HAP-1 (cell line): ENCODE results near the gene TMA7B.
"Not testable (repeated sequence)": the region's sequence is repeated elsewhere in the genome, so short reads cannot be mapped to it uniquely, and the experiment has no call there.

Source experiments
- DNase-seq, 2 experiments: peaks; one replicate each; pipeline ENCODE4 v3.0.0-alpha.2; 2016 to 2020; ENCODE audit warnings: low spot score in 2 of 2
- H3K27me3 ChIP-seq: fragments of 250-450 bp; sonication (Bioruptor Pico); 2 replicates; pipeline ENCODE4 v1.5.1; 2020; ENCODE audit warnings: low read depth, mild to moderate bottlenecking, moderate library complexity
- H3K36me3 ChIP-seq: fragments of 250-450 bp; sonication (Bioruptor Pico); replicated peaks from 2 replicates; pipeline ENCODE4 v1.5.1; 2020; ENCODE audit warnings: mild to moderate bottlenecking
- H3K4me1 ChIP-seq: fragments of 250-450 bp; sonication (Bioruptor Pico); 2 replicates; pipeline ENCODE4 v1.5.1; 2020; ENCODE audit warnings: mild to moderate bottlenecking
- H3K4me3 ChIP-seq: fragments of 250-450 bp; sonication (Bioruptor Pico); 2 replicates; pipeline ENCODE4 v1.5.1; 2020; ENCODE audit warnings: mild to moderate bottlenecking, moderate library complexity
- H3K9me3 ChIP-seq: fragments of 250-450 bp; sonication (Bioruptor Pico); 2 replicates; pipeline ENCODE4 v1.5.1; 2020; ENCODE audit warnings: mild to moderate bottlenecking, moderate library complexity
- in situ Hi-C: fragments of 300-500 bp; cut with MboI; formaldehyde crosslinking; loops from 3 replicates; pipeline ENCODE4 v1.14.3; 2020; ENCODE audit warnings: low sequenced_read_pairs, inconsistent platforms, mixed read lengths

The TMA7B gene

GRCh38 chr22:39991159-39991860, 31.1 kb downstream of the TMA7B start:
- Histone ChIP-seq H3K4me3 (no peak overlapping the region), H3K27me3 (no peaks in the 10 kb centered on the region), H3K9me3 (no peaks in the 10 kb centered on the region), H3K4me1 (no peaks in the 10 kb centered on the region), H3K36me3 (no peaks in the 10 kb centered on the region)
- DNase-seq: no peak
- in situ Hi-C loops: no loop called here

- Histone ChIP-seq H3K4me1 (no peaks in the 10 kb centered on the region), H3K27me3 (no peaks in the 10 kb centered on the region), H3K9me3 (no peaks in the 10 kb centered on the region), H3K36me3 (no peaks in the 10 kb centered on the region), H3K4me3 (no peak overlapping the region)
- in situ Hi-C loops: no loop called here
- DNase-seq: no peak
Measured at GRCh38 chr22:39992088-39992826, 32.1 kb downstream of the TMA7B start.

- H3K27me3 ChIP-seq, H3K4me3 ChIP-seq, H3K36me3 ChIP-seq, DNase-seq, in situ Hi-C loops, H3K9me3 ChIP-seq, H3K4me1 ChIP-seq: not testable (repeated sequence)
Measured at GRCh38 chr22:39992894-39993293, 32.7 kb downstream of the TMA7B start.

GRCh38 chr22:39994041-39994565, 33.9 kb downstream of the TMA7B start:
- DNase-seq: no peak
- H3K9me3 ChIP-seq: no peaks in the 10 kb centered on the region
- in situ Hi-C loops: no loop called here
- H3K4me3 ChIP-seq: no peak overlapping the region
- no peaks in the 10 kb centered on the region for H3K27me3 ChIP-seq
- H3K36me3 ChIP-seq: no peaks in the 10 kb centered on the region
- peaks cover 3% of the 10 kb centered on the region; the same call in 1 of the 2 replicates for H3K4me1 ChIP-seq

- H3K27me3 ChIP-seq: no peaks in the 10 kb centered on the region
- H3K4me3 ChIP-seq: no peak within 1 kb of the TSS
- H3K36me3 ChIP-seq: no peaks in the 10 kb centered on the region
- H3K9me3 ChIP-seq: no peaks in the 10 kb centered on the region
- peaks cover 3% of the 10 kb centered on the region; the same call in 1 of the 2 replicates for H3K4me1 ChIP-seq
- no peak for DNase-seq
- in situ Hi-C loops: no loop called here
Measured at GRCh38 chr22:39994566-39995392, 34.6 kb downstream of the TMA7B start, which contains the start of gene FAM83F. Gene FAM83F (plus strand): TSS chr22:39994954. CDS start chr22:39995043, 89 bp downstream.

- Histone ChIP-seq H3K27me3 (no peaks in the 10 kb centered on the region), H3K36me3 (no peaks in the 10 kb centered on the region), H3K4me1 (peaks cover 3% of the 10 kb centered on the region; the same call in 1 of the 2 replicates), H3K4me3 (no peak overlapping the region), H3K9me3 (no peaks in the 10 kb centered on the region)
- in situ Hi-C loops: no loop called here
- no peak for DNase-seq
Measured at GRCh38 chr22:39995393-39996252, 35.4 kb downstream of the TMA7B start.

- H3K27me3 ChIP-seq: no peaks in the 10 kb centered on the region
- H3K4me3 ChIP-seq: no peak overlapping the region
- H3K4me1 ChIP-seq: peaks cover 3% of the 10 kb centered on the region; the same call in 1 of the 2 replicates
- DNase-seq: no peak
- H3K36me3 ChIP-seq: no peaks in the 10 kb centered on the region
- in situ Hi-C loops: no loop called here
- H3K9me3 ChIP-seq: no peaks in the 10 kb centered on the region
Measured at GRCh38 chr22:39996732-39997131, 36.5 kb downstream of the TMA7B start.

GRCh38 chr22:39997421-39997820, 37.2 kb downstream of the TMA7B start:
- in situ Hi-C loops: no loop called here
- Histone ChIP-seq H3K4me3 (no peak overlapping the region), H3K36me3 (no peaks in the 10 kb centered on the region), H3K27me3 (no peaks in the 10 kb centered on the region), H3K4me1 (peaks cover 3% of the 10 kb centered on the region; the same call in 1 of the 2 replicates), H3K9me3 (no peaks in the 10 kb centered on the region)
- no peak for DNase-seq

- H3K36me3 ChIP-seq: no peaks in the 10 kb centered on the region
- no peaks in the 10 kb centered on the region for H3K9me3 ChIP-seq
- no peaks in the 10 kb centered on the region for H3K27me3 ChIP-seq
- H3K4me3 ChIP-seq: no peak overlapping the region
- in situ Hi-C loops: no loop called here
- DNase-seq: peak; percentile 17 to 66
- peaks cover 3% of the 10 kb centered on the region; the same call in 1 of the 2 replicates for H3K4me1 ChIP-seq
Measured at GRCh38 chr22:39997939-39998726, 37.9 kb downstream of the TMA7B start.

GRCh38 chr22:39999144-39999757, 39.1 kb downstream of the TMA7B start:
- no peak for DNase-seq
- in situ Hi-C loops: no loop called here
- H3K27me3 ChIP-seq: no peaks in the 10 kb centered on the region
- H3K4me3 ChIP-seq: no peak overlapping the region
- H3K9me3 ChIP-seq: no peaks in the 10 kb centered on the region
- H3K4me1 ChIP-seq: peaks cover 3% of the 10 kb centered on the region; the same call in 1 of the 2 replicates
- H3K36me3 ChIP-seq: no peaks in the 10 kb centered on the region

- Histone ChIP-seq H3K27me3 (no peaks in the 10 kb centered on the region), H3K36me3 (no peaks in the 10 kb centered on the region), H3K9me3 (no peaks in the 10 kb centered on the region), H3K4me1 (peaks cover 3% of the 10 kb centered on the region; the same call in 1 of the 2 replicates), H3K4me3 (no peak overlapping the region)
- in situ Hi-C loops: no loop called here
- no peak for DNase-seq
Measured at GRCh38 chr22:40000171-40000570, 40.0 kb downstream of the TMA7B start.

GRCh38 chr22:40001106-40001505, 40.9 kb downstream of the TMA7B start:
- H3K27me3 ChIP-seq: no peaks in the 10 kb centered on the region
- no peak for DNase-seq
- no peaks in the 10 kb centered on the region for H3K36me3 ChIP-seq
- in situ Hi-C loops: no loop called here
- no peak overlapping the region for H3K4me3 ChIP-seq
- no peaks in the 10 kb centered on the region for H3K9me3 ChIP-seq
- H3K4me1 ChIP-seq: peaks cover 3% of the 10 kb centered on the region; the same call in 1 of the 2 replicates
